ENCODE results near the gene FRMD4B. TPM values are rescaled to one million over a fixed set of nuclear protein-coding genes. Genes with fewer than 3 reads are reported as not detected.

Gene FRMD4B
- total and polyA plus RNA-seq, 2 experiments from 2014 or later, result 6.4 to 12.8 TPM

- Histone ChIP-seq H3K36me3 (ENCODE audit: insufficient read depth) (no peaks in the 10 kb centered on the region), H3K4me2 (no peak overlapping the region), H2AFZ (no peak overlapping the region), H4K20me1 (replicated peaks; ENCODE audit: insufficient read depth) (no peaks in the 10 kb centered on the region), H3K9me2 (ENCODE audit: insufficient read depth) (no peaks in the 10 kb centered on the region), H3F3A (replicated peaks; ENCODE audit: low read depth) (no peaks in the 10 kb centered on the region), H3K4me1 (ENCODE audit: insufficient read depth) (no peaks in the 10 kb centered on the region), H3K4me3 (no peak overlapping the region), H3K79me2 (replicated peaks; ENCODE audit: insufficient read depth) (no peaks in the 10 kb centered on the region), H3K27me3 (ENCODE audit: insufficient read depth) (no peaks in the 10 kb centered on the region), H3K27ac (ENCODE audit: low read depth) (no peak overlapping the region)
- TF ChIP-seq JUNB (IDR thresholded peaks at IDR 0.05; ENCODE audit: unreplicated experiment), result no peak
- peak; percentile 92 to 98 for TF ChIP-seq CTCF (conservative IDR thresholded peaks at IDR 0.05; ENCODE audit: low read depth in 2 of 2)
- H3K27me3 Mint-ChIP-seq (ENCODE audit: insufficient read depth, low read depth, poor library complexity), result peaks cover 1% of the 10 kb centered on the region
- H3K9me3 Mint-ChIP-seq, result no peaks in the 10 kb centered on the region
- no peak overlapping the region for H3K4me3 Mint-ChIP-seq
- H3K27ac Mint-ChIP-seq, result no peak overlapping the region
- peaks cover 5% of the 10 kb centered on the region for H3K4me1 Mint-ChIP-seq
- DNase-seq (ENCODE audit: low spot score), result peak; percentile 83
- no peaks in the 10 kb centered on the region for H3K36me3 Mint-ChIP-seq (ENCODE audit: low read depth)
- ATAC-seq, result peak; percentile 99
These were observed 79.4 kb downstream of the FRMD4B start for GRCh38 chr3:69306239-69307185.

GRCh38 chr3:69305011-69305410, 80.9 kb downstream of the FRMD4B start:
- no peak overlapping the region for H3K27ac ChIP-seq (ENCODE audit: low read depth)
- H3K27ac Mint-ChIP-seq, result no peak overlapping the region
- H2AFZ ChIP-seq, result no peak overlapping the region
- no peak overlapping the region for H3K4me3 Mint-ChIP-seq
- H3K27me3 Mint-ChIP-seq (ENCODE audit: insufficient read depth, low read depth, poor library complexity), result peaks cover 1% of the 10 kb centered on the region
- no peak for DNase-seq (ENCODE audit: low spot score)
- no peak overlapping the region for H3K4me3 ChIP-seq
- H3K79me2 ChIP-seq (replicated peaks; ENCODE audit: insufficient read depth), result no peaks in the 10 kb centered on the region
- H3K4me1 ChIP-seq (ENCODE audit: insufficient read depth), result no peaks in the 10 kb centered on the region
- no peaks in the 10 kb centered on the region for H3K9me2 ChIP-seq (ENCODE audit: insufficient read depth)
- no peaks in the 10 kb centered on the region for H3K36me3 Mint-ChIP-seq (ENCODE audit: low read depth)
- no peaks in the 10 kb centered on the region for H3K36me3 ChIP-seq (ENCODE audit: insufficient read depth)
- no peaks in the 10 kb centered on the region for H4K20me1 ChIP-seq (replicated peaks; ENCODE audit: insufficient read depth)
- H3F3A ChIP-seq (replicated peaks; ENCODE audit: low read depth), result no peaks in the 10 kb centered on the region
- ATAC-seq, result no peak
- H3K4me1 Mint-ChIP-seq, result peaks cover 5% of the 10 kb centered on the region
- H3K4me2 ChIP-seq, result no peak overlapping the region
- H3K9me3 Mint-ChIP-seq, result no peaks in the 10 kb centered on the region
- TF ChIP-seq POLR2AphosphoS5 (IDR thresholded peaks at IDR 0.05; ENCODE audit: low read depth) (no peak), ZNF114 (CRISPR knock-in tag; IDR thresholded peaks at IDR 0.05) (no peak), NANOG (IDR thresholded peaks at IDR 0.05; ENCODE audit: borderline replicate concordance) (no peak), ZNF331 (CRISPR knock-in tag; IDR thresholded peaks at IDR 0.05; ENCODE audit: low read depth) (no peak), ETS1 (IDR thresholded peaks at IDR 0.05) (no peak), JUNB (IDR thresholded peaks at IDR 0.05; ENCODE audit: unreplicated experiment) (no peak), EZH2phosphoT487 (IDR thresholded peaks at IDR 0.05; ENCODE audit: unreplicated experiment) (no peak), EZH2 (IDR thresholded peaks at IDR 0.05; ENCODE audit: low read depth, unreplicated experiment) (no peak), REST (IDR thresholded peaks at IDR 0.05; ENCODE audit: unreplicated experiment) (no peak)
- no peaks in the 10 kb centered on the region for H3K27me3 ChIP-seq (ENCODE audit: insufficient read depth)
